Measurements from ENCODE around the gene CDKN3. TPM values are rescaled to one million over a fixed set of nuclear protein-coding genes. Genes with fewer than 3 reads are reported as not detected.

The CDKN3 gene
- total RNA-seq, 1 donor from 2014 or later, result 1.5 TPM

DNA sequence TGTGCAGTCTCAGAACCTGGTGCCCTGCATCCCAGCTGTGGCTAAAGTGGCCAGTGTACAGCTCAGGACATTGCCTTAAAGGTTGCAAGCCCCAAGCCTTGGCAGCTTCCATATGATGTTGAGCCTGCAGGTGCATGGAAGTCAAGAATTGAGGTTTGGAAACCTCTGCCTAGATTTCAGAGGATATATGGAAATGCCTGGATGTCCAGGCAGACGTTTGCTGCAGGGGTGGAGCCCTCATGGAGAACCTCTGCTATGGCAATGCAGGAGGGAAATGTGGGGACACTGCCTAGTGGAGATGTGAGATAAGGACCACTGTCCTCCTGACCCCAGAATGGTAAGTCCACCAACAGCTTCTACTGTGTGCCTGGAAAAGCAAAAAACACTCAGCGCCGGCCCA is 62.3 kb downstream of the CDKN3 start:
- no peaks in the 10 kb centered on the region for H3K36me3 ChIP-seq
- TF ChIP-seq, protein P1, sequence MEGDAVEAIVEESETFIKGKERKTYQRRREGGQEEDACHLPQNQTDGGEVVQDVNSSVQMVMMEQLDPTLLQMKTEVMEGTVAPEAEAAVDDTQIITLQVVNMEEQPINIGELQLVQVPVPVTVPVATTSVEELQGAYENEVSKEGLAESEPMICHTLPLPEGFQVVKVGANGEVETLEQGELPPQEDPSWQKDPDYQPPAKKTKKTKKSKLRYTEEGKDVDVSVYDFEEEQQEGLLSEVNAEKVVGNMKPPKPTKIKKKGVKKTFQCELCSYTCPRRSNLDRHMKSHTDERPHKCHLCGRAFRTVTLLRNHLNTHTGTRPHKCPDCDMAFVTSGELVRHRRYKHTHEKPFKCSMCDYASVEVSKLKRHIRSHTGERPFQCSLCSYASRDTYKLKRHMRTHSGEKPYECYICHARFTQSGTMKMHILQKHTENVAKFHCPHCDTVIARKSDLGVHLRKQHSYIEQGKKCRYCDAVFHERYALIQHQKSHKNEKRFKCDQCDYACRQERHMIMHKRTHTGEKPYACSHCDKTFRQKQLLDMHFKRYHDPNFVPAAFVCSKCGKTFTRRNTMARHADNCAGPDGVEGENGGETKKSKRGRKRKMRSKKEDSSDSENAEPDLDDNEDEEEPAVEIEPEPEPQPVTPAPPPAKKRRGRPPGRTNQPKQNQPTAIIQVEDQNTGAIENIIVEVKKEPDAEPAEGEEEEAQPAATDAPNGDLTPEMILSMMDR (IDR thresholded peaks at IDR 0.05), result no peak
- intact Hi-C loops (cut with DNase I), result no loop called here
- H3K4me3 ChIP-seq, result no peak overlapping the region
- H3K27me3 ChIP-seq, result no peaks in the 10 kb centered on the region
- DNase-seq, result no peak
- no peak for ATAC-seq
- no peaks in the 10 kb centered on the region for H3K4me1 ChIP-seq
- no peak overlapping the region for H3K27ac ChIP-seq
- no peaks in the 10 kb centered on the region for H3K9me3 ChIP-seq

DNA sequence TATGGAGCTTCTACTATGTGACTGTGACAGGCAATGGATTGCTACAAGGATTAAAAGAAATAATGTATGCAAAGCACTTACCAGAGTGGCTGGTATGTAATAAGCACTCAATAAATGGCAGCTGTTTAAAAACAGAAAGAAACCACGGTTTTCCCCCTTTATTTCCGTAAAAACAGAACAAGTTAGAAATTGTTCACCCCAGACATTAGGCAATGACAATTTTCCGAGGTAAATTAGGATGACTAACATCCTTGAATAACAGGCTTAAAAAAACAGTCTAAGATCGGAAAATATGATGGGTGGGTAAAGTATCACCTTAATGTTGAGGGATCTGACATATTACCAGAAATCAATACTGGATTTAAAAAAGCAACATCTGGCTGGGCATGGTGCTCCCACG is 65.2 kb downstream of the CDKN3 start:
- Histone ChIP-seq H3K36me3 (no peaks in the 10 kb centered on the region), H3K27ac (no peak overlapping the region), H3K27me3 (no peaks in the 10 kb centered on the region), H3K4me1 (no peaks in the 10 kb centered on the region), H3K9me3 (no peaks in the 10 kb centered on the region), H3K4me3 (no peak overlapping the region)
- ATAC-seq (no peak), DNase-seq (no peak)
- TF ChIP-seq, protein P1 (IDR thresholded peaks at IDR 0.05), result no peak
- intact Hi-C loops (cut with DNase I), result no loop called here

DNA sequence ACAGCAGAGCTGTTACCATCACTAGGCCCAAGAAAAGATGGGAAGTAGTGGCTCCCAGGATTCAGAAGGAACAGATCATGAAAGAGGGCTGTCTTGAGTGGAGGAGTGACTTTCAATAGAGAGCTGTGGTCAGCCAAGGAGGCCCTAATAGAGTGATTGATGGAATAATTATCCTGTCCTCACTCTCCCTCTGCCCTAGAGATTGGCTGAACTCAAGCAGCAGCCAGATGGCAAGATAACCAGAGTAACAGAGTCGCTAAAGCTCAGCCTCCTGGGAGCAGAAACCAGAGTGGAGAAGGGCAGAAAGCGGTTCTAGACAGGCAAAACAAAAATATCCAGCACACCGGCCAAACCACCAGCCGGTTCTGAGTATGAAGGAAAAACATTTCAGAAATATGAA is 68.8 kb downstream of the CDKN3 start:
- intact Hi-C loops (cut with DNase I), result no loop called here
- no peak for ATAC-seq

DNA sequence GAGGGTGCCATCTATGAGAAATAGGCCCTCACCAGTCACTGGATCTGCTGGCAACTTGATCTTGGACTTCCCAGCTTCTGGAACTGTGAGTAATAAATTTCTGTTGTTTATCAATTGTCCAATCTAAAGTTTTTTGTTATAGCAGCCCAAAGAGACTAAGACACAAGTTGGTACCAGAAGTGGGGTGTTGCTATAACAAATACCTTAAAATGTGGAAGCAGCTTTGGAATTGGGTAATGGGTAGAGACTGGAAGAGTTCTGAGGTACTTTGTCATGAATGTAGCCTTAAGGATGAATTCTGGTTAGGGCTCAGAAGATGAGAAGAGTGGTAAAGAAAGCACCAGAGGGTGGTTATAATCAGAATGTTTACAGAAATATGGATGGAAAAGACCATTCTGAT is 70.5 kb downstream of the CDKN3 start:
- Histone ChIP-seq H3K4me3 (no peak overlapping the region), H3K9me3 (no peaks in the 10 kb centered on the region), H3K36me3 (no peaks in the 10 kb centered on the region), H3K27me3 (no peaks in the 10 kb centered on the region), H3K4me1 (no peaks in the 10 kb centered on the region), H3K27ac (no peak overlapping the region)
- DNase-seq (no peak), ATAC-seq (no peak)
- intact Hi-C loops (cut with DNase I), result no loop called here
- TF ChIP-seq, protein P1 (IDR thresholded peaks at IDR 0.05), result no peak

More for the DNA sequence above, 68.8 kb downstream of the CDKN3 start:
- DNase-seq, result no peak
- H3K27me3 ChIP-seq, result no peaks in the 10 kb centered on the region
- no peaks in the 10 kb centered on the region for H3K4me1 ChIP-seq
- no peaks in the 10 kb centered on the region for H3K36me3 ChIP-seq
- no peaks in the 10 kb centered on the region for H3K9me3 ChIP-seq
- H3K27ac ChIP-seq, result no peak overlapping the region
- TF ChIP-seq, protein P1 (IDR thresholded peaks at IDR 0.05), result no peak
- no peak overlapping the region for H3K4me3 ChIP-seq

Other genes with a start within 250 kb of the CDKN3 start
- gene CNIH1, start 44.4 kb downstream of the CDKN3 start, total RNA-seq, result 94.0 TPM
- 52.9 TPM for gene GMFB, start 92.0 kb downstream of the CDKN3 start, total RNA-seq
- 22.5 TPM for gene CGRRF1, start 112.9 kb downstream of the CDKN3 start, total RNA-seq
- 39.1 TPM for gene SAMD4A, start 170.1 kb downstream of the CDKN3 start, total RNA-seq